Karpas-422 (cell line): Measurements from ENCODE around the gene GUCY1A1. TPM values are rescaled to one million over a fixed set of nuclear protein-coding genes. Genes with fewer than 3 reads are reported as not detected.

ENCODE experiments used
- DNase-seq: peaks from one replicate; pipeline ENCODE4 v3.0.0-alpha.2; 2015
- H2AFZ ChIP-seq: fragments of 200-600 bp; sonication (generic); 2 replicates; pipeline ENCODE4 v1.6.1; 2014; ENCODE audit warnings: antibody characterized with exemption, low read length, mixed read lengths
- H3K27ac ChIP-seq: fragments of 200-600 bp; sonication (generic); 2 replicates; pipeline ENCODE4 v1.5.1; 2014; ENCODE audit warnings: mild to moderate bottlenecking, low read length, moderate library complexity
- H3K27me3 ChIP-seq: fragments of 200-600 bp; sonication (generic); 2 replicates; pipeline ENCODE4 v1.6.1; 2014; ENCODE audit warnings: low read length, mixed read lengths
- H3K36me3 ChIP-seq: fragments of 200-600 bp; sonication (generic); 2 replicates; pipeline ENCODE4 v1.6.1; 2014; ENCODE audit warnings: low read length, mixed read lengths; ENCODE audit not compliant: insufficient read depth
- H3K4me1 ChIP-seq: fragments of 200-600 bp; sonication (generic); 2 replicates; pipeline ENCODE4 v1.6.1; 2014; ENCODE audit warnings: mild to moderate bottlenecking, low read length, mixed read lengths
- H3K4me2 ChIP-seq: fragments of 200-600 bp; sonication (generic); 2 replicates; pipeline ENCODE4 v1.6.1; 2014; ENCODE audit warnings: low read length, low read depth, mild to moderate bottlenecking; ENCODE audit not compliant: poor library complexity, severe bottlenecking
- H3K4me3 ChIP-seq: fragments of 200-600 bp; sonication (generic); 2 replicates; pipeline ENCODE4 v1.5.1; 2014; ENCODE audit warnings: mild to moderate bottlenecking, antibody characterized with exemption, low read length, mixed read lengths
- H3K79me2 ChIP-seq: fragments of 200-600 bp; sonication (generic); 2 replicates; pipeline ENCODE4 v1.6.1; 2014; ENCODE audit warnings: mild to moderate bottlenecking, low read length, mixed read lengths
- H3K9ac ChIP-seq: fragments of 200-600 bp; sonication (generic); 2 replicates; pipeline ENCODE4 v1.6.0; 2014; ENCODE audit warnings: low read length
- H3K9me2 ChIP-seq: fragments of 200-600 bp; sonication (generic), shearing (Covaris generic); replicated peaks from 2 replicates; pipeline ENCODE4 v1.6.0; 2014; ENCODE audit warnings: mild to moderate bottlenecking, low read length, moderate library complexity; ENCODE audit not compliant: insufficient read depth
- H3K9me3 ChIP-seq: fragments of 300-700, 200-600 bp; sonication (generic); 2 replicates; pipeline ENCODE4 v1.6.1; 2014; ENCODE audit warnings: low read length, mixed read lengths
- H4K20me1 ChIP-seq: fragments of 200-600 bp; sonication (generic); 2 replicates; pipeline ENCODE4 v1.6.1; 2014; ENCODE audit warnings: mild to moderate bottlenecking, antibody characterized with exemption, low read length, low read depth; ENCODE audit not compliant: insufficient read depth
- total RNA-seq: library from RNA; depleted of rRNA; stranded (reverse); fragments of >200 nt; shearing (Covaris generic); gene quantifications from 2 replicates; pipeline ENCODE4 v1.2.3, GENCODE V29; 2014; ENCODE audit warnings: low replicate concordance

Gene GUCY1A1
- total RNA-seq, 1 experiment from 2014 or later = 6.1 TPM

GRCh38 chr4:155676430-155676825 lies 9.8 kb downstream of the GUCY1A1 start:
- Histone ChIP-seq H3K9me3 (no peaks in the 10 kb centered on the region), H3K27me3 (no peaks in the 10 kb centered on the region), H3K4me1 (peaks cover 92% of the 10 kb centered on the region), H2AFZ (peak overlapping the region; percentile 22), H3K4me2 (peak overlapping the region; percentile 57), H4K20me1 (no peaks in the 10 kb centered on the region), H3K79me2 (no peaks in the 10 kb centered on the region), H3K9ac (peak overlapping the region; percentile 60), H3K9me2 (no peaks in the 10 kb centered on the region), H3K27ac (peak overlapping the region; percentile 93), H3K4me3 (peak overlapping the region; percentile 36), H3K36me3 (no peaks in the 10 kb centered on the region; the same call in 1 of the 2 replicates)
- peak; percentile 75 for DNase-seq

GRCh38 chr4:155678011-155678410 lies 11.4 kb downstream of the GUCY1A1 start:
- H3K4me1 ChIP-seq = peaks cover 85% of the 10 kb centered on the region
- peak overlapping the region; percentile 18 for H3K4me2 ChIP-seq
- no peak overlapping the region for H2AFZ ChIP-seq
- H3K9me3 ChIP-seq = no peaks in the 10 kb centered on the region
- H3K27me3 ChIP-seq = no peaks in the 10 kb centered on the region
- DNase-seq = peak; percentile 74
- H4K20me1 ChIP-seq = no peaks in the 10 kb centered on the region
- no peaks in the 10 kb centered on the region for H3K79me2 ChIP-seq
- no peaks in the 10 kb centered on the region for H3K9me2 ChIP-seq
- no peaks in the 10 kb centered on the region; the same call in 1 of the 2 replicates for H3K36me3 ChIP-seq
- H3K4me3 ChIP-seq = no peak overlapping the region
- peak overlapping the region; percentile 93 for H3K27ac ChIP-seq
- no peak overlapping the region for H3K9ac ChIP-seq

DNA sequence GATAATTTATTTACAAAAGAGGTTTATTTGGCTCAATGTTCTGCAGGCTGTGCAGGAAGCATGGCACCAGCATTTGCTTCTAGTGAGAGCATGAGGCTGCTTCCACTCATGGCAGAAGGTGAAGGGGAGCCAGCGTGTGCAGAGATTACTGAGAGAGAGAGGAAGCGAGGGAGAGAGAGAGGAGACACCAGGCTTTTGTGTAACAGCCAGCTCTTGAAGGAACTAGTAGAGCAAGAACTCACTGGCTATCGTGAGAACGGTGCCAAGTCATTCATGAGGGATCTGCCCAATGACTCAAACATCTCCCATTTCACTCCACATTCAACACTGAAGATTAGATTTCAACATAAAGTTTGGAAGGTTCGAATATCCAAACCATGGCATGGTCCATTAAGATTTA lies 12.7 kb downstream of the GUCY1A1 start:
- no peaks in the 10 kb centered on the region for H4K20me1 ChIP-seq
- no peaks in the 10 kb centered on the region for H3K27me3 ChIP-seq
- peak overlapping the region; percentile 93 for H3K27ac ChIP-seq
- no peak overlapping the region for H3K9ac ChIP-seq
- H2AFZ ChIP-seq = peak overlapping the region; percentile 54
- H3K9me2 ChIP-seq = no peaks in the 10 kb centered on the region
- peaks cover 87% of the 10 kb centered on the region for H3K4me1 ChIP-seq
- peak; percentile 85 for DNase-seq
- H3K79me2 ChIP-seq = no peaks in the 10 kb centered on the region
- H3K9me3 ChIP-seq = no peaks in the 10 kb centered on the region
- no peak overlapping the region for H3K4me3 ChIP-seq
- H3K4me2 ChIP-seq = peak overlapping the region; percentile 48
- H3K36me3 ChIP-seq = no peaks in the 10 kb centered on the region; the same call in 1 of the 2 replicates

DNA sequence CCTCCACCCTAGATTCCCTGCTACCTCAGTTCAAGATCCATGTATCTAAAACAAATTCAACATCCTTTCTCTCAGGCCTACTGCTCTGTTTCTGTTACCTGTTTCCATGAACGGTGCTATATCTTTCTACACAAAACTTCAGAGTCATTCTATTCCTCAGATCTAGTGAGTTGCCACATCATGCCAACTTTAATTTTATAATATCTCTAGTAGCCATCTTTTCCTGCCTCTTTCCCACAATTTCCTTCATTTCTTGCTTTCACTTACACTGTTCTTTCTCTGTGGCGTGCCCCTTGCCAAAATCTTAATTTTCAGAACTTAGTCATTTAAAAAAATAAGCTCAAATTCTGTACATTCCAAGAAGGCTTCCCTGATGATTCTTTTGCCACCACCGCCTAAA lies 15.2 kb downstream of the GUCY1A1 start:
- Histone ChIP-seq H3K36me3 (no peaks in the 10 kb centered on the region; the same call in 1 of the 2 replicates), H2AFZ (peak overlapping the region; percentile 49), H3K27ac (peak overlapping the region; percentile 93), H3K27me3 (no peaks in the 10 kb centered on the region), H3K4me1 (peaks cover 76% of the 10 kb centered on the region), H3K9me3 (no peaks in the 10 kb centered on the region), H3K9me2 (no peaks in the 10 kb centered on the region), H3K9ac (0 out of 2 replicates have a peak overlapping the region, but pooled peaks have one; percentile 18), H3K4me2 (no peak overlapping the region), H4K20me1 (no peaks in the 10 kb centered on the region), H3K79me2 (no peaks in the 10 kb centered on the region), H3K4me3 (no peak overlapping the region)
- DNase-seq = peak; percentile 61

DNA sequence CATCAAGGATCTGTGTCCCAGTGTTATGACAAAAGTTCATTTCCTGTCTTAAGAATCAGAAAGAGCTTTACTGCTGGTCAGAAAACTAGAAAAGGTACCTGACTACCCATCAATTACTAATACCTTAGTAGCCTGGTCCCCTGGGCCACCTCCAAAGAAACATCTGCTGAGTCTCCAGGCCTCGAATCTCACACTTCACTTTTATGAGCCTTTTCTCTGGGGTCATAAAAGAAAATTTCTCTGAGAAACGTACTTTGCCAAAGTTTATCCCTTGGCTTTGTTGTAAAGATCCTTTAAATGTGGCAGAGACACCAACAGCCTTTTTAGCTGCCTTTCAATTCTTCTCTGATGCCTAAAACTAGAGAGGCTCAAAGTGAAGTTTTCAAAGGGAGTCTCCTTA lies 17.8 kb downstream of the GUCY1A1 start:
- peak overlapping the region; percentile 3 for H3K4me2 ChIP-seq
- no peaks in the 10 kb centered on the region for H3K79me2 ChIP-seq
- no peak for DNase-seq
- H3K27ac ChIP-seq = peak overlapping the region; percentile 93
- no peak overlapping the region for H3K4me3 ChIP-seq
- H3K4me1 ChIP-seq = peaks cover 74% of the 10 kb centered on the region
- no peaks in the 10 kb centered on the region for H3K27me3 ChIP-seq
- no peaks in the 10 kb centered on the region for H3K9me3 ChIP-seq
- H3K9ac ChIP-seq = no peak overlapping the region
- H3K9me2 ChIP-seq = no peaks in the 10 kb centered on the region
- no peaks in the 10 kb centered on the region for H4K20me1 ChIP-seq
- H3K36me3 ChIP-seq = no peaks in the 10 kb centered on the region; the same call in 1 of the 2 replicates
- peak overlapping the region; percentile 60 for H2AFZ ChIP-seq

- no peaks in the 10 kb centered on the region for H3K9me2 ChIP-seq
- peak overlapping the region; percentile 3 for H3K4me2 ChIP-seq
- peak overlapping the region; percentile 60 for H2AFZ ChIP-seq
These were observed 18.4 kb downstream of the GUCY1A1 start for GRCh38 chr4:155684892-155685541.

GRCh38 chr4:155687380-155687982 lies 20.8 kb downstream of the GUCY1A1 start:
- DNase-seq = no peak
- no peaks in the 10 kb centered on the region for H3K36me3 ChIP-seq
- H3K4me3 ChIP-seq = no peak overlapping the region

More at GRCh38 chr4:155684892-155685541, 18.4 kb downstream of the GUCY1A1 start:
- H3K27ac ChIP-seq = peak overlapping the region; percentile 93
- no peaks in the 10 kb centered on the region for H3K79me2 ChIP-seq
- no peaks in the 10 kb centered on the region for H3K36me3 ChIP-seq
- no peaks in the 10 kb centered on the region for H4K20me1 ChIP-seq
- H3K4me1 ChIP-seq = peaks cover 74% of the 10 kb centered on the region
- no peak for DNase-seq
- H3K9me3 ChIP-seq = no peaks in the 10 kb centered on the region
- H3K9ac ChIP-seq = no peak overlapping the region
- no peak overlapping the region for H3K4me3 ChIP-seq
- no peaks in the 10 kb centered on the region for H3K27me3 ChIP-seq

GRCh38 chr4:155688211-155688610 lies 21.6 kb downstream of the GUCY1A1 start:
- H3K4me2 ChIP-seq = no peak overlapping the region
- no peaks in the 10 kb centered on the region for H3K27me3 ChIP-seq
- H3K27ac ChIP-seq = peak overlapping the region; percentile 4; the same call in 1 of the 2 replicates
- no peak overlapping the region for H3K4me3 ChIP-seq
- H3K9me3 ChIP-seq = no peaks in the 10 kb centered on the region
- H3K9ac ChIP-seq = no peak overlapping the region
- no peak for DNase-seq
- peak overlapping the region; percentile 68; the same call in 1 of the 2 replicates for H2AFZ ChIP-seq
- peaks cover 73% of the 10 kb centered on the region for H3K4me1 ChIP-seq
- H3K36me3 ChIP-seq = no peaks in the 10 kb centered on the region
- no peaks in the 10 kb centered on the region for H4K20me1 ChIP-seq
- H3K79me2 ChIP-seq = no peaks in the 10 kb centered on the region
- H3K9me2 ChIP-seq = no peaks in the 10 kb centered on the region

More at GRCh38 chr4:155687380-155687982, 20.8 kb downstream of the GUCY1A1 start:
- Histone ChIP-seq H3K4me2 (no peak overlapping the region), H2AFZ (peak overlapping the region; percentile 56), H3K9me2 (no peaks in the 10 kb centered on the region), H3K9me3 (no peaks in the 10 kb centered on the region), H3K27me3 (no peaks in the 10 kb centered on the region), H4K20me1 (no peaks in the 10 kb centered on the region), H3K27ac (peak overlapping the region; percentile 49), H3K4me1 (peaks cover 71% of the 10 kb centered on the region), H3K79me2 (no peaks in the 10 kb centered on the region), H3K9ac (no peak overlapping the region)
